Measurements from ENCODE around the gene SC5D.

- TF ChIP-seq CTCF (IDR thresholded peaks at IDR 0.05), result no peak
- TF ChIP-seq POLR2A (IDR thresholded peaks at IDR 0.05), result no peak
Measured at GRCh38 chr11:121336279-121336937, 43.8 kb downstream of the SC5D start.
